Measurements from ENCODE around the gene HOXC4. TPM values are rescaled to one million over a fixed set of nuclear protein-coding genes. Genes with fewer than 3 reads are reported as not detected.

Gene HOXC4
- polyA plus RNA-seq, 3 donors = not detected

DNA sequence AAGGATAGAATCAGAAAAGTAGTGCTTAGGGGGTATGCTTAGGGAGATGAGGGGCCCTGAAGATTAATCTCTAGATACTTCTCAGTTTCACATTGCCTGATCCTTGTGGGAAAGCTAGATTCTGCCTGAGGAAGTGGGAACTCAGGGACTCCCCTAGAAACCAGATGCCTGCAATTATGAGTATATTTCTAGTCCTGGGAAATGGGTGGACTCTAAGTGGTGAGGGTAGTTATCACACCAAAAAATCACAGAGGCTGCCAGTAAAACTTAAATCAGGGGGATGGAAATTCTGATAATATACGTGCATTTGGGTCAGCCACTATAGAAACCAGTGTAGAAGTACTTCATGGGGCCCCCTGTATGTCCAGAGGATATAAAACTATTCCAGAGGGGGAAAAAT lies 18.3 kb downstream of the HOXC4 start:
- peaks cover 41 to 45% (median 43%) of the 10 kb centered on the region in 3 donors for H3K27me3 Mint-ChIP-seq (ENCODE audit: low read depth in 3 of 3)
- Histone ChIP-seq H3K9ac (ENCODE audit: insufficient read depth, low read length, poor library complexity, severe bottlenecking) (no peak overlapping the region), H2AFZ (ENCODE audit: insufficient read depth, low read depth, low read length, poor library complexity, severe bottlenecking) (no peak overlapping the region), H3K4me3 (replicated peaks in 1 of 3; ENCODE audit: low read depth in 2 of 3, low read length in 3 of 3) (no peak overlapping the region), H3K36me3 (replicated peaks in 1 of 2; ENCODE audit: control insufficient read depth in 1 of 2, insufficient read depth in 2 of 2, low read length in 2 of 2) (no peaks in the 10 kb centered on the region), H3K4me2 (replicated peaks; ENCODE audit: extremely low read depth, low read length, poor library complexity, severe bottlenecking) (no peak overlapping the region), H3K9me3 (replicated peaks in 1 of 2; ENCODE audit: control insufficient read depth in 1 of 2, insufficient read depth in 1 of 2, low read length in 2 of 2) (no peaks in the 10 kb centered on the region), H3K4me1 (ENCODE audit: control insufficient read depth in 1 of 2, insufficient read depth in 2 of 2, low read length in 2 of 2) (no peaks in the 10 kb centered on the region), H3K79me2 (ENCODE audit: insufficient read depth, low read length) (no peaks in the 10 kb centered on the region), H3K27ac (ENCODE audit: low read depth in 1 of 2, low read length in 2 of 2) (no peak overlapping the region), H3K27me3 (ENCODE audit: control insufficient read depth in 2 of 2, insufficient read depth in 2 of 2, low read length in 2 of 2) (peaks cover 35 to 44% of the 10 kb centered on the region in 2 donors), H4K20me1 (ENCODE audit: insufficient read depth, low read length) (no peaks in the 10 kb centered on the region)
- no peaks in the 10 kb centered on the region for H3K4me1 Mint-ChIP-seq
- intact Hi-C loops (cut with micrococcal nuclease) = no loop called here
- no peaks in the 10 kb centered on the region for H3K36me3 Mint-ChIP-seq
- H3K27ac Mint-ChIP-seq = no peak overlapping the region
- no peak overlapping the region for H3K4me3 Mint-ChIP-seq
- H3K9me3 Mint-ChIP-seq = no peaks in the 10 kb centered on the region
- TF ChIP-seq, protein P1, sequence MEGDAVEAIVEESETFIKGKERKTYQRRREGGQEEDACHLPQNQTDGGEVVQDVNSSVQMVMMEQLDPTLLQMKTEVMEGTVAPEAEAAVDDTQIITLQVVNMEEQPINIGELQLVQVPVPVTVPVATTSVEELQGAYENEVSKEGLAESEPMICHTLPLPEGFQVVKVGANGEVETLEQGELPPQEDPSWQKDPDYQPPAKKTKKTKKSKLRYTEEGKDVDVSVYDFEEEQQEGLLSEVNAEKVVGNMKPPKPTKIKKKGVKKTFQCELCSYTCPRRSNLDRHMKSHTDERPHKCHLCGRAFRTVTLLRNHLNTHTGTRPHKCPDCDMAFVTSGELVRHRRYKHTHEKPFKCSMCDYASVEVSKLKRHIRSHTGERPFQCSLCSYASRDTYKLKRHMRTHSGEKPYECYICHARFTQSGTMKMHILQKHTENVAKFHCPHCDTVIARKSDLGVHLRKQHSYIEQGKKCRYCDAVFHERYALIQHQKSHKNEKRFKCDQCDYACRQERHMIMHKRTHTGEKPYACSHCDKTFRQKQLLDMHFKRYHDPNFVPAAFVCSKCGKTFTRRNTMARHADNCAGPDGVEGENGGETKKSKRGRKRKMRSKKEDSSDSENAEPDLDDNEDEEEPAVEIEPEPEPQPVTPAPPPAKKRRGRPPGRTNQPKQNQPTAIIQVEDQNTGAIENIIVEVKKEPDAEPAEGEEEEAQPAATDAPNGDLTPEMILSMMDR (IDR thresholded peaks at IDR 0.05) = no peak
- DNase-seq = no peak
- no CpG with 5 or more reads among the region's 1 CpG for WGBS (ENCODE audit: insufficient coverage)

- no peaks in the 10 kb centered on the region for H4K20me1 ChIP-seq (ENCODE audit: insufficient read depth, low read length)
- no peaks in the 10 kb centered on the region for H3K9me3 ChIP-seq (replicated peaks in 1 of 2; ENCODE audit: control insufficient read depth in 1 of 2, insufficient read depth in 1 of 2, low read length in 2 of 2)
- Mint-ChIP-seq H3K4me1 (no peaks in the 10 kb centered on the region), H3K27me3 (ENCODE audit: low read depth in 3 of 3) (peaks cover 30 to 52% (median 50%) of the 10 kb centered on the region in 3 donors), H3K36me3 (no peaks in the 10 kb centered on the region), H3K4me3 (no peak overlapping the region), H3K9me3 (no peaks in the 10 kb centered on the region), H3K27ac (no peak overlapping the region)
- no peak for DNase-seq
- TF ChIP-seq, protein P1 (IDR thresholded peaks at IDR 0.05) = no peak
- H3K79me2 ChIP-seq (ENCODE audit: insufficient read depth, low read length) = no peaks in the 10 kb centered on the region
- no peaks in the 10 kb centered on the region for H3K36me3 ChIP-seq (replicated peaks in 1 of 2; ENCODE audit: control insufficient read depth in 1 of 2, insufficient read depth in 2 of 2, low read length in 2 of 2)
- no peak overlapping the region for H3K27ac ChIP-seq (ENCODE audit: low read depth in 1 of 2, low read length in 2 of 2)
- H3K4me3 ChIP-seq (replicated peaks in 1 of 3; ENCODE audit: low read depth in 2 of 3, low read length in 3 of 3) = no peak overlapping the region
- H3K4me2 ChIP-seq (replicated peaks; ENCODE audit: extremely low read depth, low read length, poor library complexity, severe bottlenecking) = no peak overlapping the region
- intact Hi-C loops (cut with micrococcal nuclease) = no loop called here
- H3K4me1 ChIP-seq (ENCODE audit: control insufficient read depth in 1 of 2, insufficient read depth in 2 of 2, low read length in 2 of 2) = no peaks in the 10 kb centered on the region
- no peak overlapping the region for H3K9ac ChIP-seq (ENCODE audit: insufficient read depth, low read length, poor library complexity, severe bottlenecking)
- WGBS (ENCODE audit: insufficient coverage) = 90% methylated on average over 3 of the region's 6 CpGs
- peaks cover 33 to 37% of the 10 kb centered on the region in 2 donors for H3K27me3 ChIP-seq (ENCODE audit: control insufficient read depth in 2 of 2, insufficient read depth in 2 of 2, low read length in 2 of 2)
- no peak overlapping the region for H2AFZ ChIP-seq (ENCODE audit: insufficient read depth, low read depth, low read length, poor library complexity, severe bottlenecking)
These were observed 20.7 kb downstream of the HOXC4 start for GRCh38 chr12:54074308-54074707.

Data from CD14-positive monocyte (primary cell).